IMR-90 (cell line): Measurements from ENCODE around the gene USP40. TPM values are rescaled to one million over a fixed set of nuclear protein-coding genes. Genes with fewer than 3 reads are reported as not detected.
"Not testable (repeated sequence)": the region's sequence is repeated elsewhere in the genome, so short reads cannot be mapped to it uniquely, and the experiment has no call there.

ENCODE experiments used
- ATAC-seq: fragments of 200-7000 bp; cut with Tn5 transposase; 2 replicates; pipeline ENCODE4 v1.9.1; 2020; ENCODE audit warnings: low read depth, mild to moderate bottlenecking, moderate library complexity
- BruUV-seq: library from RNA; stranded (reverse); fragments of 400-500 nt; replicated peaks from 2 replicates; lab custom pipeline; 2021; lab: Mats Ljungman, UMichigan
- CTCF ChIA-PET: fragments of 300-600 bp; formaldehyde crosslinking; extraction: SDS; loops from one replicate; lab custom pipeline; 2021; ENCODE audit warnings: antibody characterized with exemption; lab: Yijun Ruan, JAX
- POLR2A ChIA-PET: fragments of 300-600 bp; sonication (Branson Sonifier 250); formaldehyde crosslinking; loops from one replicate; lab custom pipeline; 2022; ENCODE audit warnings: antibody characterized with exemption; ENCODE audit not compliant: unreplicated experiment; lab: Charles Lee
- DNase-seq: peaks from one replicate; pipeline ENCODE4 v3.0.0; 2013
- H2AFZ ChIP-seq: replicated peaks from 2 replicates; pipeline ENCODE3; 2013; ENCODE audit warnings: low read length, mild to moderate bottlenecking; ENCODE audit not compliant: poor library complexity
- H2AK5ac ChIP-seq: 2 replicates; pipeline ENCODE4 v1.6.1; 2013; ENCODE audit warnings: low read depth, low read length, inconsistent platforms
- H2AK9ac ChIP-seq: replicated peaks from 2 replicates; pipeline ENCODE3; 2013; ENCODE audit warnings: mild to moderate bottlenecking, low read depth, low read length, moderate library complexity; ENCODE audit not compliant: poor library complexity
- H2BK120ac ChIP-seq: 2 replicates; pipeline ENCODE4 v1.6.1; 2013; ENCODE audit warnings: low read depth, low read length, inconsistent platforms
- H2BK15ac ChIP-seq: 3 replicates; pipeline ENCODE4 v1.6.1; 2013; ENCODE audit warnings: low read depth, low read length, inconsistent platforms
- H2BK20ac ChIP-seq: 2 replicates; pipeline ENCODE4 v1.6.1; 2013; ENCODE audit warnings: low read depth, mild to moderate bottlenecking, inconsistent platforms, low read length, moderate library complexity
- H2BK5ac ChIP-seq: 2 replicates; pipeline ENCODE4 v1.6.1; 2013; ENCODE audit warnings: mild to moderate bottlenecking, low read depth, low read length, inconsistent platforms; ENCODE audit not compliant: poor library complexity, severe bottlenecking
- H3K14ac ChIP-seq: replicated peaks from 2 replicates; pipeline ENCODE4 v1.6.1; 2013; ENCODE audit warnings: low read depth, low read length, inconsistent platforms
- H3K18ac ChIP-seq: 2 replicates; pipeline ENCODE4 v1.6.1; 2013; ENCODE audit warnings: low read depth, low read length, control low read depth
- H3K23ac ChIP-seq: 2 replicates; pipeline ENCODE4 v1.6.1; 2013; ENCODE audit warnings: low read depth, low read length, inconsistent platforms
- H3K27ac ChIP-seq: 2 replicates; pipeline ENCODE4 v1.5.1; 2013; ENCODE audit warnings: mild to moderate bottlenecking, control low read depth, low read length; ENCODE audit not compliant: insufficient read depth
- H3K27me3 ChIP-seq: 2 replicates; pipeline ENCODE4 v1.6.1; 2013; ENCODE audit warnings: low read length; ENCODE audit not compliant: control insufficient read depth, insufficient read depth
- H3K36me3 ChIP-seq: 2 replicates; pipeline ENCODE4 v1.6.1; 2013; ENCODE audit warnings: low read length, mixed read lengths; ENCODE audit not compliant: control insufficient read depth, insufficient read depth
- H3K4ac ChIP-seq: 2 replicates; pipeline ENCODE4 v1.6.1; 2013; ENCODE audit warnings: low read depth, low read length, inconsistent platforms
- H3K4me1 ChIP-seq: 2 replicates; pipeline ENCODE4 v1.6.1; 2013; ENCODE audit warnings: low read length, mixed read lengths; ENCODE audit not compliant: control insufficient read depth, insufficient read depth
- H3K4me2 ChIP-seq: 2 replicates; pipeline ENCODE4 v1.6.1; 2013; ENCODE audit warnings: low read depth, mild to moderate bottlenecking, control low read depth, low read length, moderate library complexity
- H3K4me3 ChIP-seq: 2 replicates; pipeline ENCODE4 v1.5.1; 2013; ENCODE audit warnings: low read depth, mild to moderate bottlenecking, control low read depth, low read length, moderate library complexity; ENCODE audit not compliant: insufficient read depth
- H3K56ac ChIP-seq: 2 replicates; pipeline ENCODE4 v1.6.1; 2013; ENCODE audit warnings: low read length, inconsistent platforms; ENCODE audit not compliant: insufficient read depth; ENCODE audit errors: extremely low read depth
- H3K79me1 ChIP-seq, 2 experiments: 2 replicates each; pipeline ENCODE4 v1.6.1; 2013; ENCODE audit warnings: low read length in 2 of 2, inconsistent platforms in 1 of 2, low read depth in 1 of 2
- H3K9ac ChIP-seq: 2 replicates; pipeline ENCODE4 v1.6.1; 2013; ENCODE audit warnings: low read depth, low read length, control low read depth
- H3K9me1 ChIP-seq: 2 replicates; pipeline ENCODE4 v1.6.1; 2013; ENCODE audit warnings: low read length, inconsistent platforms; ENCODE audit not compliant: insufficient read depth
- H3K9me3 ChIP-seq: 2 replicates; pipeline ENCODE4 v1.6.1; 2013; ENCODE audit warnings: low read length; ENCODE audit not compliant: control insufficient read depth, insufficient read depth
- H4K20me1 ChIP-seq: 2 replicates; pipeline ENCODE4 v1.6.1; 2013; ENCODE audit warnings: low read length, inconsistent platforms; ENCODE audit not compliant: insufficient read depth
- H4K5ac ChIP-seq: 2 replicates; pipeline ENCODE4 v1.6.1; 2013; ENCODE audit warnings: mild to moderate bottlenecking, low read depth, low read length, control low read depth
- H4K8ac ChIP-seq, 2 experiments: 2 replicates each; pipeline ENCODE4 v1.6.1; 2013; ENCODE audit warnings: low read depth in 2 of 2, low read length in 2 of 2, control low read depth in 1 of 2, inconsistent platforms in 1 of 2
- H4K91ac ChIP-seq: 2 replicates; pipeline ENCODE4 v1.6.1; 2013; ENCODE audit warnings: low read depth, low read length, inconsistent platforms; ENCODE audit not compliant: insufficient read depth
- WGBS, 2 experiments: methylation state at CpG; one replicate each; pipeline versions ENCODE4 v1.1.5 to v1.1.7; 2013; ENCODE audit warnings: missing lambda C conversion rate in 2 of 2; ENCODE audit not compliant: insufficient read length in 1 of 2; ENCODE audit errors: extremely low coverage in 2 of 2; 5-methylcytosine and 5-hydroxymethylcytosine counted together
- dilution Hi-C: fragments of 300-500 bp; cut with HindIII; formaldehyde crosslinking; loops from one replicate; pipeline ENCODE4 v1.14.3; 2018; ENCODE audit warnings: low sequenced_read_pairs; ENCODE audit not compliant: unreplicated experiment
- in situ Hi-C: fragments of 300-500 bp; cut with MboI; formaldehyde crosslinking; loops from 3 replicates; pipeline ENCODE4 v1.14.3; 2019; ENCODE audit warnings: low sequenced_read_pairs, inconsistent platforms, mixed read lengths
- intact Hi-C: fragments of 100-400 bp; cut with micrococcal nuclease; formaldehyde crosslinking; loops from 2 replicates; pipeline ENCODE4 v1.10.0; 2022
- polyA plus RNA-seq, 3 experiments: library from polyadenylated mRNA; depleted of rRNA; stranded (reverse); fragments of >200 nt; gene quantifications; 2 replicates each; pipeline ENCODE4 v1.2.3, GENCODE V29; 2012; ENCODE audit warnings: low replicate concordance in 1 of 3
- total RNA-seq: library from RNA; depleted of rRNA; stranded (reverse); fragments of >200 nt; gene quantifications from 2 replicates; pipeline ENCODE4 v1.2.3, GENCODE V29; 2012

USP40 gene
- total and polyA plus RNA-seq, 2 of the 4 experiments (the other 2 are of a cell fraction) = 30.1 to 30.8 TPM

DNA sequence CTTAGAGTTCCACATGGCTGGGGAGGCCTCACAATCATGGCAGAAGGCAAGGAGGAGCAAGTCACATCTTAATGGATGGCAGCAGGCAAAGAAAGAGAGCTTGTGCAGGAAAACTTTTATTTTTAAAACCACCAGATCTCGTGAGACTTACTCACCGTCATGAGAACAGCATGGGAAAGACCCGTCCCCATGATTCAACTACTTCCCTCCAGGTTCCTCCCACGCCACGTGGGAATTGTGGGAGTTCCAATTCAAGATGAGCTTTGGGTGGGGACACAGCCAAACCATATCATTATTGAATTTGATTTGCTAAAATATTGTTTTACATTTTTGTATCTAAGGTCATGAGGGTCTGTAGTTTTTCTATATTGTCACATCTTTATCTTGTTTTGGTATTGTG is 10.8 kb upstream of the USP40 start:
- POLR2A ChIA-PET, H4K20me1 ChIP-seq, H2BK15ac ChIP-seq, H2BK20ac ChIP-seq, H2BK5ac ChIP-seq, H3K9ac ChIP-seq, dilution Hi-C loops, BruUV-seq, H4K91ac ChIP-seq, H4K8ac ChIP-seq, H2BK120ac ChIP-seq, H3K4me3 ChIP-seq, H3K36me3 ChIP-seq, H4K5ac ChIP-seq, DNase-seq, H3K56ac ChIP-seq, H3K23ac ChIP-seq, H3K18ac ChIP-seq, H3K4me1 ChIP-seq, H3K4ac ChIP-seq, ATAC-seq, H3K4me2 ChIP-seq, in situ Hi-C loops, H3K27ac ChIP-seq, H3K9me1 ChIP-seq, H3K27me3 ChIP-seq, H3K9me3 ChIP-seq, CTCF ChIA-PET, H2AFZ ChIP-seq, H2AK9ac ChIP-seq, H3K79me1 ChIP-seq, intact Hi-C loops, H2AK5ac ChIP-seq, H3K14ac ChIP-seq: not testable (repeated sequence)
- WGBS, 2 experiments = no CpG with 5 or more reads among the region's 5 CpGs
